Panc1 (cell line): Measurements from ENCODE around the gene PPTC7.

ENCODE experiments used
- CTCF ChIP-seq: fragments of 450-650 bp; IDR thresholded peaks from 2 replicates; pipeline ENCODE4 v1.5.1; 2017; ENCODE audit warnings: mild to moderate bottlenecking
- POLR2AphosphoS5 ChIP-seq: IDR thresholded peaks from 2 replicates; pipeline ENCODE4 v1.6.1; 2012; ENCODE audit warnings: mild to moderate bottlenecking, low read depth, low read length, moderate library complexity
- REST ChIP-seq, 2 experiments: IDR thresholded peaks; 2 replicates each; pipeline ENCODE4 v1.6.1; 2011 to 2012; ENCODE audit warnings: low read depth in 2 of 2, control low read depth in 1 of 2, low read length in 1 of 2, mild to moderate bottlenecking in 1 of 2, moderate library complexity in 1 of 2; ENCODE audit not compliant: insufficient read depth in 1 of 2
- SIN3A ChIP-seq: IDR thresholded peaks from 2 replicates; pipeline ENCODE4 v1.6.1; 2012; ENCODE audit warnings: low read depth, mild to moderate bottlenecking, low read length, moderate library complexity, borderline replicate concordance; ENCODE audit not compliant: insufficient read depth
- TCF7L2 ChIP-seq: IDR thresholded peaks from 2 replicates; pipeline ENCODE4 v1.6.1; 2011; ENCODE audit warnings: mild to moderate bottlenecking, low read depth, low read length, inconsistent platforms

GRCh38 chr12:110565894-110566871 lies 16.9 kb downstream of the PPTC7 start:
- TF ChIP-seq CTCF (no peak), POLR2AphosphoS5 (no peak), TCF7L2 (no peak), SIN3A (no peak), REST (IDR thresholded peaks at IDR 0.05; ENCODE audit: insufficient read depth in 1 of 2, low read depth in 2 of 2, low read length in 1 of 2) (no peak)
